Muscle of back (tissue), 11 donors: ENCODE results near the gene SLCO3A1. TPM values are rescaled to one million over a fixed set of nuclear protein-coding genes. Genes with fewer than 3 reads are reported as not detected.

Experiments used
- DNase-seq, 3 donors: peaks; one replicate each; pipeline versions ENCODE4 v3.0.0 to v3.0.0-alpha.2; 2013
- polyA plus RNA-seq, 10 donors: library from polyadenylated mRNA; unstranded; fragments of 120-200 nt; gene quantifications; one replicate each; pipeline ENCODE4 v1.2.1, GENCODE V29; 2013; ENCODE audit not compliant: insufficient read length in 10 of 10

The SLCO3A1 gene
- polyA plus RNA-seq, 10 donors = 5.0 to 8.7 (median 6.5) TPM

DNA sequence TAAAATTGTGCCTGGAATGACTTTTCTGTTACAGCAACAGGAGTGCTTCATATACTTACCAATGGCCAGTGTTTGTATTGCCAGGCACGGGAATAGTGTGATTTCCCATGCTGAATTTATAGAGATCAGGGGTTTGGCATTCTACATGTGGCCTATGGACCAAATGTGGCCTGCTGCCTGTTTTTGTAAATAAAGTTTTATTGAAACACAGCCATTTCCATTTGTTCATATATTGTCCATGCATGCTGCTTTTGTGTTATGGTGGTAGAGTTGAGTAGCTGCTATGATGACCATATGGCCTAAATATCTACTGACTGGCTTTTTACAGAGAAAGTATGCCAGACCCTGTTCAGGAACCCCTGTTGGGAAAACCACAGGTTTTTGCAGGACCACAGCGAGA lies 55.6 kb downstream of the SLCO3A1 start:
- DNase-seq = no peak

DNA sequence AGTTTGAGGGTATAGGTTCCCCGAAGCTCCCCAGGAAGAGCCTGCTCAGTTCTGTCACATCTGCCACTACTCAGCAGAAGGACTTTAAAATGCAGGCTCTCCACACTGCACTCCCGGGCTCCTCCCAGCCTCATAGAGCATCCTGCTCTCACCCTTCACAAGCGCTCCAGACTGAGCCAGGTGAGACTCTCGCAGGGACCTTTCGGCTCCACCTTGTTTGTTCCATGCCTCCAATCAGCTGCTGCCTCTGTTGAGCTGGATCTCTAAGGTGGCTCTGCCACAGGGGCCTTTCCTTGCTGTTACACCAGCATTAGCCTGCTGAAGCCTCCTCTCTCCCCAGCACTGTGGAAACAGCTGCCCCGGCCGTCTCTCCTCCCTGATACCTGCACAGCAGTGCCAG lies 56.1 kb downstream of the SLCO3A1 start:
- no peak for DNase-seq

DNA sequence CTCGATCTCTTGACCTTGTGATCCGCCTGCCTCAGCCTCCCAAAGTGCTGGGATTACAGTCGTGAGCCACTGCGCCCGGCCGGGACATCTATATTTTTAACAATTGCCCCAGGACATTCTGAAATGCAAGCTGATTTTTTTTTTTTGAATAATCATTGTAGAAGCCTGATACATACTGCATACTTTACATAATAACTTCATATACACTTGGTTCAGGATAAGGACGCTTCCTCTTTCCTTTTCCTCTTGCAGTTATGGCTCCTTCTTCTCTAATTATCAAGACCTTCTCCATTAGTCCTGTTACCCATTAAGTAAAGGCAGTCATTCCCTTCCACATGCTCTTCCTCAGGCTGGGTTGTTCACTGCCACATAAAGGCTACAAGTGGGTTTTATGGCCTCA lies 58.3 kb downstream of the SLCO3A1 start:
- DNase-seq = no peak

DNA sequence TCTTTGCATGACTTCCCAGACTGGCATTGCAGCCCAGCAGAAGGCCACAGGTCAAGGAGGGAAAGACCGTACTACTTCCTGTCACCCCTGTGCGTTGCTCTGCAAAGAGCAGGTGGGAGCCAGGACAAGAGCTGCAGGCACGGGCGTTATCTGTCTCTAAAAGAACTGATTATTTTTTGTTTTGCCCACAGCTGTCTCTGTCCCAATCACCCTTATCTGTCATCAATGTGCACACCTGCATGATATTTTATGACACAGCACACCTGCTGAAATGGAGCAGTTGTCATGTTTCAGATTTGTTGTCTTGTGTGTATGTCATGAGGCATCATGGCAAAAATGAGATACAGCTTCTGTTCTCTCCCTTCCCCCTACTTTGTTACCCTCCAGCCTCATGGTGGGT lies 58.8 kb downstream of the SLCO3A1 start:
- DNase-seq = no peak

DNA sequence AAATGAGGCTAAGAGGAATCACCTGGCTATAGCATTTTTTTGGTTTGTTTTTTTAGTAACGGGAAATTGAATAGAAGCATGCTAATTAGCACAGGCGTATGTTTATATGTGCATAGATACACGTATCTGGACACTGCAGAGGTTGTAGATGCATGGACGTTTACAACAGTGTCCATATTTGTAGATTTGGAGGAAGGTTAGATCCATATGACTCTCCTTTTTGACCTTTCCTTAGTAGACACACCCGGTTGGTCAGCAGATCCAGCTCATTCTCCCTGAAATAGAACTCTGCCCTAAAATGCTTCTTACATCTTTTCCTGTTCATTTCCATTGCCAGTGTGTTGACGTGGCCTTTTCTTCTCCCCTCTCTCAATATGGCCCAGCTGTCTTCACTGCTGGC lies 60.1 kb downstream of the SLCO3A1 start:
- DNase-seq = no peak

DNA sequence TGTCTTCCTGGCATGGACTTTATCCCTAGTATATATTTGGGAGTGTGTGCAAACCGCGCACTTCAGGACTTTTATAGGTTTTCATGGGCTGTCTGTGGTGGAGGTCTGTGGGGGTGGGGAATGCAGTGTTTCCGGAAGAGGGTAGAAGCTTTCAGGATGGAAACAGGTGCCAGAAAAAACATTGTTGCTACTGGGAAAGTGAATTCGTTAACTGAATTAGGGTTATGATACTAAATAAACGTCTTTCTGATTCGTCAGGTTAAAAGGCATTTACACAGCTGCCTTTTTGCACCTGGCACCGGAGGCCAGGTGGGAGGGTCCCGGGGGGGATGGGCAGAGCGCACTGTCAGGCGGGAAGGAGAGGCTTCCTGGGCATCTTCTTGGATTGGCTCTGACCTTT lies 62.1 kb downstream of the SLCO3A1 start:
- no peak for DNase-seq

DNA sequence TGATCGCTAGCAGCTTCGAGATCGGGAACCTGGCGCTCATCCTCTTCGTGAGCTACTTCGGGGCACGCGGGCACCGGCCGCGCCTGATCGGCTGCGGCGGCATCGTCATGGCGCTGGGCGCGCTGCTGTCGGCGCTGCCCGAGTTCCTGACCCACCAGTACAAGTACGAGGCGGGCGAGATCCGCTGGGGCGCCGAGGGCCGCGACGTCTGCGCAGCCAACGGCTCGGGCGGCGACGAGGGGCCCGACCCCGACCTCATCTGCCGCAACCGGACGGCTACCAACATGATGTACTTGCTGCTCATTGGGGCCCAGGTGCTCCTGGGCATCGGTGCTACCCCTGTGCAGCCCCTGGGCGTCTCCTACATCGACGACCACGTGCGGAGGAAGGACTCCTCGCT lies 62.5 kb downstream of the SLCO3A1 start:
- DNase-seq = no peak

DNA sequence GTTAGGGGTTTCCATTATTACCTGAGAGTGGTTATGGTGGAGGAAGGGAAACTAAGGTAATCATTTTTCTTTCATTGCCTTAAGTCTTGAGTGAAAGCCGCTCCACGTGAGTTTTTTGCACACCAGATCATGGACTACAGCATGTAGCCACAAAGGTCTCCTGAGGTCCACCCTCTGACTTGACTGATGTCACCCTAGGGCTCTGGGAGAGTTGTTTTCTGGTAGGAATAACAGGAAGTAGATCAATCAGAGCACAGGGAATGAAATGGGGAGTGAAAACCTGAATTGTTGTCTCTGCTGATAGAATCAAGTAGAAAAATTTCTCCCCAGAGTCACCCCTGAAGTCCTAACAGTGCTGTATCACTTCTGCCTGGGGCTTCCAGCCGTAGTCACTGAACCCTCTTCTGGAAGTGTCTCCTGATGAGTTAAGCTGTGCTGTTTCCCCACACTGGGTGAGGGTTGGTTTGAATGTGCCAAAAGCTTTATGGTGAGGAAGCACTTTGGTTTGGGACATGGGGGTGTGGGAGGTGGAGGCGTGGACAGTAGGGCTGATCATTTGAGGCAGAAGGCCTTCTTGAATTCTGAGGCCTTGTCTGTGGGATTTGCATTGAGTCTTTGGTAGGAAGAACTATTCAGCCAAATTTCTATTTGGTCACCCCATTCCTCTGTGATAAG lies 64.3 kb downstream of the SLCO3A1 start:
- no peak for DNase-seq

DNA sequence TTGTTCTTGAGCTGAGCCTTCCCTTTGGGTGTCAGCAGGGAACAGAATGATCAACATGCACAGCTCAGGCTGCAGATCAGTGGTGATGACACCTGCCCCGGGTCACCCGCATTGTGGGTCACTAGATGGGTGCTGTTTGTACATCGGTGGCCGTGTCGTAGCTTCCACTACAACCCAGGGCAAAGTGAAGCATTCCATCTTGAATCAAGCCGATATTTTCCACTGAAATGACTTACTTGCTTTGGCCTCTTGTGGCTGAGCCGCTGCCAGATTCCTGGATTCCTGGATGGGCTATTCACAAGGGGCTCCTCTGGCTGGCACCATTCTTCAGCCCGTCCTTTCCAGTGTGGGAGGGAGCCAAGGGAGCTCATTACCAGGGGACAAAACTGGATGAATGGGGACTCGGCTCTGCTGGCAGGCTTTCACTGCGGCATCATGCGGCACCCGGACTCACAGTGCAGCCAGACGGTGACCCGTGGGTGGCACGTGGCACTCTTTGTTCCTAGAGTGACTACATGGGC lies 65.6 kb downstream of the SLCO3A1 start:
- DNase-seq = no peak

DNA sequence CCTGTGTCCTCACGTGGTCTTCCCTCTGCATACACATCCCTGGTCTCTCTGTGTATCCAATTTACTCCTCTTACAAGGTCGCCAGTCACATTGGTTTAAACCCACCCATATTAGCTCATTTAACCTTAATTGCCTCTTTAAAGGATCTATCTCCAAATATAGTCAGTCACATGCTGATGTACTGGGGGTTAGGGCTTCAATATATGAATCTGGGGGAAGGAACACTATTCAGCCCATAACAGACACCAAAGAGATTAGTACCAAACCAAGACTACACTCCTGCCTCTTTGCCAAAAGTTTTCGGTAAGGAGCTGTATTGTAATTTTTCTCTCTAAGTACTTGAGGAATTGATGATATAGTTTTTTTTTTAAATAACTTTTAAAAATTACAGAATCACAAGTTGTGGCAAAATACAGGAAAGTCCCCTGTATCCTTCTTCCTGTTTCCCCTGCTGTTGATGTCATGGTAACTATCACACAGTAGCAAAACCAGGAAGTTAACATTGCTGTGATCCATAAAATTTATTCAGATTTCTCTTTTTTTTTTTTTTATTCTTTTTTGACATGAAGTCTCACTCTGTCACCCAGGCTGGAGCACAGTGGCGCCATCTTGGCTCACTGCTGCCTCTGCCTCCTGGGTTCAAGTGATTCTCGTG lies 67.8 kb downstream of the SLCO3A1 start:
- DNase-seq = no peak

DNA sequence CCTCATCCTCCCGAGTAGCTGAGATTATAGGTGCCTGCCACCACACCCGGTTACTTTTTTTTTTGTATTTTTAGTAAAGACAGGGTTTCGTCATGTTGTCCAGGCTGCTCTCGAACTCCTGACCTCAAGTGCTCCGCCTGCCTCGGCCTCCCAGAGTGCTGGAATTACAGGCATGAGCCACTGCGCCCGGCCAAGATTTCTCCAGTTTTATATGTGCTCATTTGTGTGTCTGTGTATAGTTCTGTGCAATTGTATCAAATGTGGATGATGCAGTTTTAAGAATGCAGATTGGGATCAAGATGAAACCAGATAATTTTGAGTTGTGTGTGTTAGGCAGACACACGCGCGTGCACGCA lies 68.3 kb downstream of the SLCO3A1 start:
- no peak for DNase-seq

DNA sequence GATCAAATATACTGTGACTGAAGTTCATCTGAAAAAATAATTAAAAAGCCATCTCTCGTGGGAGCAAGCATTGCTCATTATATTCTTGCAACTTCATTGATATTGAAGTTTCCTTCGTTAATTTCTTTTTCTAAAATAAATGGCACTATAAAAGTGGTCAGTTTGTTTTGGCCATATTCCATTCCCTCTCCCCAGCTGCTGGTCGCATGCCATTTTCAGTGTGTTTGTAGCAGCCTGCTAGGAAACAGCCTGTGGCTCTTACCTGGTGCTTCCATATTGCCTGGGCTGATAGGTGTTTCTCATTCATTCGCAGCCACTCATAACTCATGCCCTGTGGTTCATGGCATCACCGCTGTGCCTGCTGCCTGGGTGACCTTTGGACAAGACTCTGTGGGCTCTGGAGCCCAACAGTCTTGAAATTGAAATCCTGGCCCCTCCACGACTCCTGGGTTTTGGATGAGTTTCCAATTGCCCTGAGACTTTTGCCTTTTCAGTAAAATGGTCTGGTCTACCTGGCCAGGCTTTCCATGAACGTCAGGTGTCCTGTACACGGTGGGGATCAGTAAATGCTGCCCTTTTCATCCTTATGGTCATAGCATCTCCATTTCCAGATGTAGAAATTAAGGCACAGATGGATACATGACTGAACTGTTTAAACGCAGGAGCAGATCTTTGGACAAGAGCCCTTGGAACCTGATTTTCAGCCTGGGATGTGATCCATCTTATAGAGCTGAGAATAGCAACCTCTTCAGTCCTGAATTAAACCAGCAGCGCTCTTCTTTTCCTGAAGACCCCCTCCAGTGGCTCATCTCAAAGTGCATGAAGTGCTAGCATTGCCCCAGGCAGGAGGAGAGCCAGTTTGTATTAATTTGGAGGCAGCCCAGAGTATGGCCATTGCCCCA lies 69.4 kb downstream of the SLCO3A1 start:
- peak; percentile 59 to 89 (median 78) for DNase-seq

DNA sequence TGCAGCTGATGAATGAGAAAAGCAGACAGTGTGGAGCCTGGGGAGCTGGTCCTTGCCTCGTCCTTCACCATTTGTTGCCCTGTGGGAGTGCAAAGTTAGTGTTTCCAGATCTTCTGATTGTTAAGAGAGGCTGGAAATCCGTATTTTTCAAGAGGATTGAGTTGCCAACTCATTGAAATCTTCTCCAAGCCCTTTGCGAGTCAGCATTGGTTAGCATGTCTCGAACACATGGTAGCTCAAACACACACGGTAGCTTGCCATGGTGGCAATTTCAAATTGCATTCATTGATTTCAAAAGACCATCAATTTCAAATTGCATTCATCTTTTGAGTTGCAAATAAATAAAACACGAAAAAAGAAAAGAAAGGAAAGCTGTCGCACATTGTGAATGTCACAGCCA lies 70.7 kb downstream of the SLCO3A1 start:
- DNase-seq = no peak

DNA sequence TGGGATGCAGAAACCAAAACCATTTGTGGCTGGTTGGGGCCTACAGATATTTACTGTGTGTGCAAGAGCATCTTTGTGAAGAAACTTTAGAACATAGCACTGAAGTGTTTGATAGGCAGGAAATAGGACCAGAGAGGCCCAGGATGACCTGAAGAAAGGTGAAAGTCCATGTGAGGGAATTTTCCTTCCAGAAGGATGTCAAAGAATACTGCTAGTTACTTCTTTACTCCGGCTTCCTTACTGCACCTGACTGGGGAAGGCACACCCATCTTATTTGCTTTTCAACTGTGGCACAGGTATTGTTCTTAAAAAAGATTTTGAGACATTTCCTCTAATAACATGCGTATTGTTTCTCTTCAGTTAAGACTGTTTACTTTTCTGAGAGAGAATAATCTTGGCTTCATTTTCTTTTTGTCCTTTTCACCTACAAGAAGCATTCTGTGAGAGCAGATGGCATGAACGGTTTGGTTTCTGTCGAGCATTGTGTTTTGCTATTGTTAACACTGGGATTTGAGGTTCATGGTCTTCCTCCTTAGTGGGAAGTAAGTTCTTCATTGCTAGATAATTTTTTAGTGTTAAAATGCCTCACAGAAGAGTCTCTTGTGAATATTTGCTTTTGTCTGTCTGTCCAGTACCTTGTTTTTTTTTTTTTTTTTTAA lies 71.5 kb downstream of the SLCO3A1 start:
- DNase-seq = no peak

DNA sequence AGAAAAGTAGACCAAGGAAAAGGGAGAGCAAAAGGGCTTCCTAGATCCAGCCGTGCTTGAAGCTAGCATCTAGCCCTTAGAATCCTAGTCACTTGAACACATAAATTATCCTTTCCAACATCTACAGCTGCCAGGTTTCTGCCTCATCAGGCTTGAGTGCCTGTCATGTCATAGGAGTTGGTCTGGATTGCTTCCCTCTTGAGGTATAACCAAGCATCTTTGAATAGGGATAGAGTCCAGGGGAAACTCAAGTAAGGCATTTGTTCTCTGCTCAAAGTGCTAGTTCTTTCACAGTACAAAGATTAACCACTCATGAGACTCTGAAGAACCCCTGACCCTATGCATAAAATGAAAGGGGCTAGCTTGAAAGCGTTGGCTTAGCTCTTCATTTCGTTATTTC lies 72.3 kb downstream of the SLCO3A1 start:
- no peak for DNase-seq

DNA sequence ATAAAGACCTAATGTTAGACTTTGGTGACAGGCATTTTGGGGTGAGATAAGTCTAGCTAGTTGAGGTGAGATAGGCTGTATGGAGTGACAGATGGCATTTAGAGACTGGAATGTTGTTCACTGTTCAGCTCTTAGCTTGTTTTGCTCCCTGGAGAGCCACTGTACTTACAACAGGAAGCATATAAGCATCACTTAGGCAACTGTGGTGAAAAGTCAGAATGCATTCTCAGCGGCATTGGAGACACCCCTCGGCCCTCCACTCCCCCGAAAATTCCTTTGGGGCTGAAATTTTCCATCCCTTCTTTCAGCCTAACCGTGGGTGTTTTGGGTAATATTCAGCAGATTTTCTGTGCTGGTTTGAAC lies 73.4 kb downstream of the SLCO3A1 start:
- DNase-seq = peak in 2 of 3 donors; percentile 32 to 64

DNA sequence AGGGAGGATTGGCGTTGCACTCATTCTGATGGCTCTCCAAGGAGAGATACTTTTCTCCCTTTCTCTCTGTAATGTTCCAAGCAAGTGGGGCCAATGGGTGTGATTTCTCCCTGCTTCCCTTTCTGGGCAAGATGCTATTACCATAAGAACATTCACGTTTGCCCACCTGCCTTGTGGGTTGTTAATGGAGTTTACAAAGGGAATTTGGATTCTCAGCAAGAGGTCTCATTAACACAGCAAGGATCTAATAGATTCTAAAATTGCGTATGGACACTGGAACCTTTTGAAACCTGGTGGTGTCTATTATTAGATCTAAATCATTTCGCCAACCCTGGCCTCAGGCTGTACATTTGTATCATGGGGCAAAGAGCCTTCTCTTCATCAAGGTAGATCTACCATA lies 74.1 kb downstream of the SLCO3A1 start:
- DNase-seq = no peak

DNA sequence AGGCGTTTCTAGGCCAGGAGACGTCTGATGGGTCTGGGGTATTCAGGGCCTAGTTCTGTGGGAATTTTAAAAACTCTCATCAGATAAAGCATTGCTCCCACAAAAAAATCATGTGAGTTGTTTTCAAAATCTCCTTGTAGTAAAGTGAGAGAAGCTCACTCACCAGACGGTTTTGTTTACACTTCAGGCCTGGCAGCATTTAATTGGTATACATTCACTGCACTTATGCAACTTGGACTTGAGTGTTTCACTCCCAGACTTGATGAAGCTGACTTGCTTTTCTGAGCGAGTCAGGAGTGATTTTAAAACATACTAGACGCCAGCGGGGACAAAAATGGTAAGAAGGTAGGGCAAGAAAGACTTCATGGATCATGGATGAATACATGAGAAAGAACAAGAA lies 75.2 kb downstream of the SLCO3A1 start:
- no peak for DNase-seq

DNA sequence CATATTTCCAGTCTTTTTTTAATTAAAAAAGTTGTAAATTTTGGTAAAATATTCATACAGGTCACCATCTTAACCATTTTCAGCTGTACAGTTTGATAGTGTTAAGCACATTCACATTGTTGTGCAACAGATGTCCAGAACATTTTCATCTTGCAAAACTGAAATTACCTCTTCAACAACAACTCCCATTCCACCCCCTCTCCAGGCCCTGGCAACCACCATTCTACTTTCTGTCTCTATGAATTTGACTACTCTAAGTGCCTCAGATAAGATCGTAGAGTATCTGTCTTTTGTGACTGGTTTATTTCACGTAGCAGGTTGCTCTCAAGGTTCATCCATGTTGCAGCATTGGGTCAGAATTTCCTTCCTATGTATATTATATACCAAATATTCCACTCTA lies 76.0 kb downstream of the SLCO3A1 start:
- DNase-seq = no peak

DNA sequence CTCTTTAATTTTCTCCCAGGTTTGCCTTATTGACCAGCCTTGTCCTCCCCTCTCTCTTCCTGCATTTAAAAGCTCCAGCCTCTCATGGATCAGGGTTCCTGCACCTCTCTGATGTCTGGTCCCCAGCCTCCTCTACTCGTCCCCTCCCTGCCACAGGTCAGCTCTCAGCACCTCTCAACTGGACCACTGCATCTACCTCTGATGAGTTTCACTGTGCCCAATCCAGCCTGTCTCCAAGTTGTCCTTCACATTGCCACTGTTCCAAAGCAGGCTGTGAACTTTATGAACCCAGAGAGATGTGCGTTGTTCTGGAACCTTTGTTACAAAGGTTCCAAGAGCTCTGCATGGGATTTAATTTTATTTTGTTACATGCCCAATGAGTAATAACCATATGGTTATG lies 76.6 kb downstream of the SLCO3A1 start:
- DNase-seq = no peak

DNA sequence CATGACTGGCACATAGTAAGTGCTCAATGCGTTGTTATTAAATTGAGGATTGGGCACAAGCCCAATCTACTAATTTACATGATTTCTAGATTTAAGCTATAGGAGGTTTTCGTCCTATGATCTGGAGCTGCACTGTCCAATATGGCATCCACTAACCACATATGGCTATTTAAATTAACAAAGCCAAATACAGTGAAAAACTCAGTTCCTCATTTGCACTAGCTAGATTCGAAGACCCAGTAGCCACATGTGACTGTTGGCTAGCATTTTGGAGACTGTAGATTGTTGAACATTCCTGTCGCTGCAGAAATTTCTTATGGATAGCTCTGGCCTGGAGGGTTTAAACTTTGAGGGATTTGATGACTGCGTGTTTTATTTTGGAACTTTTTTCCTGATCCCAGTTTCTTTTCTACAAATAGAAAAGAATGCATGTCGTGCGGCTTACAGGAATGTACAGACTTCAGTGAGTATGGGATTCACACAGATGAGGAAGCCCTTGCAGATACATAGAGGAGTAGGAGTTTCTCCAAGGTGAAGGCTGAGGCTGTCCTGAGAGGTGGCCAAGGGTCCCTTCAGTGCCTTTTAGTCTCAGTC lies 82.8 kb downstream of the SLCO3A1 start:
- no peak for DNase-seq

DNA sequence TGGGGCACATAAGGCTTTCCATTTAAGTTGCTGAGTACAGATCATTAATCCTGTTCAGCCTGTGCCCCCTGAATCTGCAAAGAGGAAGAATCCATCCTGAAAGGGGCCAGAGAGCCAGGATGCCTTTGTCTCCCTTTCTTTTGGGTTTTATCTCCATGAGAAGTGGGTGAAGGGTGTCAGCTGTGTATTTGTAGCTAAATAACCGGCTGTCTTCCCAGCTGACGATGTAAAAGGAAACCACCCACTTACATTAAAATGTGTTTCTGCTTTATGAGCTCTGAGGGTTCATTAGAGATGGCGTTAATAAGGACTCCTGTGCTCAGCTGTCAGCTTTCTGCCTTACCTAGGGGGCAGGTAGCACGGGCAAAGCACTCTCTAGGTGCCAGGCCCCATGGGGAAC lies 83.4 kb downstream of the SLCO3A1 start:
- no peak for DNase-seq
